AG09319 (cell line): Measurements from ENCODE around the gene B3GNT3.

Experiments used
- DNase-seq: peaks from one replicate; pipeline ENCODE4 v3.0.0-alpha.2; 2010; ENCODE audit warnings: low read depth; ENCODE audit errors: extremely low read depth
- CTCF ChIP-seq: IDR thresholded peaks from 2 replicates; pipeline ENCODE4 v1.5.1; 2011; ENCODE audit warnings: low read depth, mild to moderate bottlenecking, inconsistent platforms, low read length, moderate library complexity

The B3GNT3 gene

GRCh38 chr19:17847538-17848366, 52.8 kb downstream of the B3GNT3 start, which contains the start of gene JAK3:
Gene JAK3, minus strand, starts transcription at chr19:17847982. Its CDS starts 3,565 bp downstream, at chr19:17844417.
- DNase-seq = peak; percentile 27
- no peak for TF ChIP-seq CTCF

- DNase-seq = no peak
- TF ChIP-seq CTCF = no peak
Measured at GRCh38 chr19:17848595-17849292, 53.8 kb downstream of the B3GNT3 start.

DNA sequence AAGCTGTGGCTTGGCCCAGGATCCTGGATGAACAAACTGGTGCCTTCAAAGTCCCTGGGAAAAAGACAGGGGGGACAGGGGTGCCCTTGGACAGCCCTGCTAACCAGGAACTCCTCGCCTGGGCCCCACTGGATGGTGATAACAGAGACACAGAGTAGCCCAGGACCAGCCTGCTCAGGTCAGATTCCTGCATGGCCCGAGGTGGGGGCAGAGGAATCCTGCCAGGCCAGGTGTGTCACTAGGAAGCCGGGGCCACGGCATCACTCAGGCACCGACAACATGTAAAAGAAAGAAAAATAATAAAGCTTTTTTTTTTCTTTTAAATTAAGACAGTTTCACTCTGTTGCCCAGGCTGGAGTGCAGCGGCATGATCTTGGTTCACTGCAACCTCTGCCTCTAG, 59.1 kb downstream of the B3GNT3 start:
- no peak for TF ChIP-seq CTCF
- no peak for DNase-seq

DNA sequence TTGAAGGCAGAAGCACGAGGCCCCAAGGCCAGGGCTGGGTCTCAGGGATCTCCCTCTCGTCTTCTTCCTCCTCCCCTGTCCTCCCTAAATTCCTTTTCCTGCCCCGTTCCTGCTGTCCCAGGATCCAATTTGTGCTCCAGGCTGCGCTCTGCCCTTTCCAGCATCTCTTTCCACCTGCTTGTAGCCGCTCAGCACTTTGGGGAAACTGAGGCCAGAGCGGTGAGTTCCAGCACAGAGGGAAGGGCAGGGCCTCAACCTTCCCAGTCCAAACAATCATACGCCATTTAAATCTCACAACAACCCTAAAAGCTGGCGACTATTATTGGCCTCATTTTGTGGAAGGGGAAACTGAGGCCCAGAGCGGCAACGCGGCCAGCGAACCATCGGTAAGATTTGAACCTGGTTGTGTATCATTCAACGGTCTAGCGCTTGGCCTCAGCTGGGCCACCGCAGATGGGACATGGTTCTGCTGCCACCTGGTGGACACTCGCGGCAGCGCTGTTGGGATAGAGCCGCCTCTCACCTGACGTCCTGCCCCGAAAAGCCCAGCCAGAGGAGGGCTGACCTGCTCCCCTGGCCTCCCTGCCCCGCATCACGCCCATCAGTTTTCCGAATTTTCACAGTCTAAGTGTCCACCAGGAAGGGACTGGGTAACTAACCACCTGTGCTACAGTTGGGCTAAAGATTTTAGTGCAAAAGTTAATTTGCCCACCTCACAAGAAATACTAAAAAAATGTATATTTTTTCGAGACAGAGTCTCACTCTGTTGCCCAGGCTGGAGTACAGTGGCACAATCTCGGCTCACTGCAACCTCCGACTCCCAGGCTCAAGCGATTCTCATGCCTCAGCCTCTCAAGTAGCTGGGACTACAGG, 60.6 kb downstream of the B3GNT3 start:
- no peak for DNase-seq
- TF ChIP-seq CTCF = peak; percentile 95

GRCh38 chr19:17859533-17860330, 64.8 kb downstream of the B3GNT3 start, which contains the start of gene RPL18A:
Gene RPL18A, plus strand, starts transcription at chr19:17859910. Its CDS starts 47 bp downstream, at chr19:17859957.
- peak; percentile 90 for TF ChIP-seq CTCF
- DNase-seq = peak; percentile 99

GRCh38 chr19:17860331-17860992, 65.5 kb downstream of the B3GNT3 start:
- no peak for TF ChIP-seq CTCF
- DNase-seq = no peak
